IPS-18c (cell line): ENCODE results near the gene GPR89A.
"Not testable (repeated sequence)": the region's sequence is repeated elsewhere in the genome, so short reads cannot be mapped to it uniquely, and the experiment has no call there.

Experiments
- H3K4me3 ChIP-seq: 2 replicates; pipeline ENCODE4 v1.7.0; 2013; ENCODE audit warnings: low read depth, mild to moderate bottlenecking, low read length, moderate library complexity; ENCODE audit not compliant: insufficient read depth
- H3K9me3 ChIP-seq: one replicate; pipeline ENCODE4 v1.6.1; 2013; ENCODE audit warnings: mild to moderate bottlenecking, low read length, moderate library complexity; ENCODE audit not compliant: control insufficient read depth, insufficient read depth

Gene GPR89A

DNA sequence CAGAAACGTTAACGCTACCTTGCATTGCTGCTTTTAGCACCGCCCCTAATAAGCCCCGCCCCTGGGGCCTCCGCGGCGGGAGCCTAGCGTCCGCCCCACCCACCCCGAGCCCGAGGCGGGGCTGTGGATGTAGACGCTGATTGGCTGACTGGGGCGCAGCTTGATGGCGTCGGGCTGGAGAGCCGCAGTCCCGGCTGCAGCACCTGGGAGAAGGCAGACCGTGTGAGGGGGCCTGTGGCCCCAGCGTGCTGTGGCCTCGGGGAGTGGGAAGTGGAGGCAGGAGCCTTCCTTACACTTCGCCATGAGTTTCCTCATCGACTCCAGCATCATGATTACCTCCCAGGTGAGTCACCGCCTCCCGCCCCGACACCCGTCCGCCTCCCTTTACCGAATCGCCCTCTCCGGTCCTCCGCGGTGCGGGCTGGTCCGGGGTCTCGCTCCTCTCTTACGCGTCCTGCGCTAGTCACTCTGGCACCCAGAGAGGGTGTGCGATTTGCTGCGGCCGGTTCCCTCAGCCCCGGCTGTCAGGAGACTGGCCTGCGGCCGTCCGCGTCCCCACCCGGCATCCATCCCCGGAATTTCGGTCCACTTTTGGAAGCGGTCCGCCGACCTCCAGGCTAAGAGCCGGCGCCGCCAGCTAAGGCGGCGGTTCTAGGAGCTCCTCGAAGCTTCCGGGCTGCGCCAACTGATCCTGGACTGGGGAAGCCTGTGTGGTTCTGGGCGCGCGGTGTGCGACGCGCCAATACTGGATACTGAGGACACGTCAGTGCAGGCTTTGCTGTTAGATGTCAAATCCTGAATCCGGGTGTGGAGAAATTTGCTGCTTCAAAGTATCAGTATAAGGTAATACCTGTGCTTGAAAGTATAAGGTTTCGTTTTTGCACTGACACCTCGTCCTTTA is at the start of gene GPR89A:
GPR89A (plus strand) TSS at position 156 of the 901 bp plus-strand sequence; CDS start at position 302, 146 bp downstream.
- peak within 1 kb of the TSS; percentile 65 for H3K4me3 ChIP-seq
- not testable (repeated sequence) for H3K9me3 ChIP-seq

DNA sequence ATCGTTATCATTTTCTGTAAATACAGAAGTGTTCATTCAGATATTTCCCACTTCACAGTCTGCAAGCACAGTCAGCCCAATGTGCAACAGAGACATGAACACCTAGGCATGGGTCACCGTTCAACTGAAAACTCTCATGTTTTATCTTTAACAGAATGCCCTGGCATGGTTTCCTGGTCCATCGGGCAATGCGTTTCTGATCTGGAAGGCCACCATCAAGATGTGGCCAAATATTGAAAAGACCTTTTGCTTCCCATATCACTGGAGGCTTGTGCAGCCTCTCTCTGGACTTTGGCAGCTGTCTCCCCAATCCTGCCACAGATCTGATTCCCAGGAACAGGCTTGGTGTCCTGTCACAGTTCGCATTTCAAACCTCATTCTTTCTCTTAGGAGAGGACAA is 21.0 kb upstream of the GPR89A start:
- H3K9me3 ChIP-seq, H3K4me3 ChIP-seq: not testable (repeated sequence)

DNA sequence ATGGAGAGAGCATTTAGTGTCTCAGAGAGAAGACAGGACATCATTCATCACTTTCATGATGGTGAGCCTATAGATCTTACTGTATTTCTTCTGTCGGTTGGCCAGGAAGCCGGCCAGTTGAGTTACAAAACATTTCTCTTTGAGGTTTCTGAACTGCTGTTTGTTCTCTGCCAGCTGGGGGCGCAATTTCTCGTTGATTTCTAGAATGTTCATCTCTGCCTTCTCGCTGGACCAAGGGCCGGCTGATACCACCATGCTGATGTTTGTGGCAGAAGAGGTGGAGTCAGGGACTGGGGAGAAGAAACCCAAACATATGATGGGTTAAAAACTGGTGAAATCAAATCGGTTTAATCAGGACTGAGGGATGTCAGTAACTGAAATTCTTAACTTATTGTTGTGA is 17.0 kb upstream of the GPR89A start:
- H3K9me3 ChIP-seq: not testable (repeated sequence)

DNA sequence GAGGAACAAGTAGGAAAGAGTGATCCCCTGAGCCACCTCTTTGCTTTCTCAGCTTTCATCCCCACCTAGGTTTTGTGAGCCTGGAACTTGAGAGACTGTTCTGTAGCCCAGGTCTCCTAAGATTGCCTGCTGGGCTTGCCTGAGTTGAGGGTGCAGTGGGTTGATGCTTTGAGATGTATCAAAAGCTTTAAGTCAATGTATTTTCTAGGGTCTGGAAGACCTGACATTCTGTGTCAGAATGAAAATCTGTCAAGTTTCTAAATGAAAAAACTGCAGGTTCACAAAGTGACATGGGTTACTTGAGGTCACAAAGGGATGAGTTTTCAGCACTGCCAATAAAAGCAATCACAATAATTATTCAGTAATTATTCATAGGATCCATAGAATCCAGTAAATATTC is 15.4 kb upstream of the GPR89A start:
- not testable (repeated sequence) for H3K9me3 ChIP-seq, H3K4me3 ChIP-seq

More for the DNA sequence above, 17.0 kb upstream of the GPR89A start:
- H3K4me3 ChIP-seq: not testable (repeated sequence)

DNA sequence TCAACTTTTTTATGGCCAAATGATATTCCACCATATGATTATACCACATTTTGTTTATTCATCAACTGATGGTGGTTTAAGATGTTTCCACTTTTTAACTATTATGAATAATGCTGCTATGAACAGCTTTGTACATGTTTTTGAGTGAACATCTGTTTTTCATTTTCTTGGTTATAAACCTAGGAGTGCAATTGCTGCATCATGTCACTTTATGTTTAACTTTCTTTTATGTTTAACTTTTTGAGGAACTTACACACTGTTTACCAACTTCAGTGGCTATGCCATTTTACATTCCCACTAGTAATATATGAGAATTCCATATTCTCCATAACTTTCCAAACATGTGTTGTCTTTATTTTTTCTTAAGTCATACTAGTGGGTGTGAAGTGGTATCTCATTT is 12.4 kb upstream of the GPR89A start:
- not testable (repeated sequence) for H3K9me3 ChIP-seq, H3K4me3 ChIP-seq

DNA sequence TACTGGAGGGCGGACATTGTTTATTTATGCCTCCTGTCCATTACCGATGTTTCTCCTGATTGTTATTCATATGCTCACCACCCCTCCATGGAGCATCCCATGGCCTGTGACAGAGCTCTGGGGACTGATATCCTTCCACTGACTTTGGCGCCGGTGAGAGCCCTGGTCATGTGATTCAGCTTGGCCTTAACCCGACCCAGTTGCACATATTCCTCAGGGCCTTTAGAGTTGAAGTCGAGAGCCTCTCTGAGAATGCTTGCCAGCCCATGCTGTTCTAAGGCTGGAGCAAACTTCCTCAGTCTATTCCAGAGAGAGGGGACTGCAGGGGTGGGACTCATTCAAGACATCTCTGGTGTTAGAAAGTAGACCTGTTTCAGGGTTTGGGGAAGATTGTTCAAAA is 11.6 kb upstream of the GPR89A start:
- not testable (repeated sequence) for H3K9me3 ChIP-seq, H3K4me3 ChIP-seq

DNA sequence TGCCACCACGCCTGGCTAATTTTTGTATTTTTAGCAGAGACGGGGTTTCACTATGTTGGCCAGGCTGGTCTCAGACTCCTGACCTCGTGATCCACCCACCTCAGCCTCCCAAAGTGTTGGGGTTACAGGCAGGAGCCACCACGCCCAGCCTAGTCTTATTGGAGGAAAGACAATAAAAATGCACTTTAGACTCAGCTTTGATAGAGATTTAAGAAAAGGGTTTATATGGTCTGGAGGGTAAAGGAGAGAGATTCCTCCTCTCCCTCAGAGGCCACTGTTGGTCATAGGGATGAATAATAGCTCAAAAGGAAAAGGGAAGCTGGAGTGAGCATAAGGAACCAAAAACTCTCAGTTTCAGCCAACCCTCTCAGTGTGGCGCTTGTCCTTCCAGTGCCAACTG is 8.4 kb upstream of the GPR89A start:
- not testable (repeated sequence) for H3K9me3 ChIP-seq, H3K4me3 ChIP-seq

DNA sequence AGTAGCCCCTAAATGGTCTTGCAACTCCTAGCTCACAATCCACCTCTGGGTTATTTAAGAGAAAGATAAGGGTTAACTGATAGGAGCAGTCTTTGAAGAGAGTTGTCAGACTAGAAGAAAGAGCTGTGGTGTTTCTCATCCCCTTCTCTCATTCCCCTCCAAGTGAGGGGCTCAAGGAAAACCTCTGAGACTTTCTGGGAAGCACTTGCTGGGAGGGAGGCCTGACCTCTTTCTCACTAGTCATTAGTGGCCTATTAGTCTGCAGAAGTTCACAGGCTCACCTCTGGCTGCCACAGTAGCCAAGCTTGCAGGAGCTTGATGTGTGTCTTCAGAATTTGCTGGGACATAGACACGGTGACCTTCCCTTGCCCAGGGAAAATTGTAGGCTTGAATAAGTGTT is 6.2 kb upstream of the GPR89A start:
- no peak overlapping the region for H3K4me3 ChIP-seq
- H3K9me3 ChIP-seq: no peaks in the 10 kb centered on the region

DNA sequence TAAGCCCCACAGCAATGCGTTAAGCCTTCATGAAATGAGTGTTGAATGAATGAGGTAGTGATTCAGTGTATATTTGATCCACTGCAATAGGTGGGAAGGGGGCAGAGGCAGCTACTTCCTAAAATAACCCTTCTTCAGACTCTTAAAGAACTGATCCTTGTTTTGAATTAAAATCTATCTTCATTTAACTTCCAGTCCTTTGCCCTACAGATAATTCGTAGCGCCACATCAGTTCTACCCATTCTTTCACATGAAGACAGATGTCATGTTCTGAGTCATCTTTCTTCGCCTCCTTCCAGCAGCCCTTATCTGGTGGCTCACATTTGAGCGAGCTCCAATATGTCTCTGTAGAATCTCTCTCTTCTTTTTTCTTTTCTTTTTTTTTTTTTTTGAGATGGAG is 948 bp upstream of the GPR89A start:
- H3K4me3 ChIP-seq, H3K9me3 ChIP-seq: not testable (repeated sequence)

DNA sequence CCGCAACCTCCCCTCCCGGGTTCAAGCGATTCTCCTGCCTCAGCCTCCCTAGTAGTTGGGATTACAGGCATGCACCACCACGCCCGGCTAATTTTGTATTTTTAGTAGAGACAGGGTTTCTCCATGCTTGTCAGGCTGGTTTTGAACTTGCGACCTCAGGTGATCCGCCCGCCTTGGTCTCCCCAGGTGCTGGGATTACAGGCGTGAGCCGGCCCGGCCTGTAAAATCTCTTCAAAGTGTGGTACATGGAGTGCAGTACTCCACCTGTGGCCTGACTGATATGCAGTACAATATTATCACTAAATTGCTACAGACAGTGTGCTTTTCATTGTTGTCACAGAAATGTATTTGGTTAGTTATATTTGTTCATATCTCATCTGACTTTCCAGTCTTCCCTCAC is 499 bp upstream of the GPR89A start:
- not testable (repeated sequence) for H3K4me3 ChIP-seq, H3K9me3 ChIP-seq

DNA sequence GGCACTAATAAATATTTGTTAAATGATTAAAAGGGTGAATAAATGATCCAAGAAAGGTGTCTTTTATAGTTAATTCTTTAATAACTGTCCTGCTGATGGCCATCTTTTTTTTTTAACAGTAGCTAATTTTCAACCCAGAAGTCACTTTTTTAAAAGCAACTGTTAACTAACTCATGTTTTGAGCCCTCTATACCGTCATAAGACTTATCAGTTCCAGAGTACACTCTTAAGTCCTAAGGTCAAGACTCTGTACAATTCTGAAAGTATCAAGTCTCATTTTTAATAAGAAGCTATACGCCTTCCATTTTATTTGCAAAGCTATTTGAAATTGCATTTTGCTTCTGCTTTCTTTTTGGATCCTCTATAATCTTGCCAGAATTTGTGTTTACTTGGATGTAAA is 3.0 kb downstream of the GPR89A start:
- not testable (repeated sequence) for H3K4me3 ChIP-seq, H3K9me3 ChIP-seq

DNA sequence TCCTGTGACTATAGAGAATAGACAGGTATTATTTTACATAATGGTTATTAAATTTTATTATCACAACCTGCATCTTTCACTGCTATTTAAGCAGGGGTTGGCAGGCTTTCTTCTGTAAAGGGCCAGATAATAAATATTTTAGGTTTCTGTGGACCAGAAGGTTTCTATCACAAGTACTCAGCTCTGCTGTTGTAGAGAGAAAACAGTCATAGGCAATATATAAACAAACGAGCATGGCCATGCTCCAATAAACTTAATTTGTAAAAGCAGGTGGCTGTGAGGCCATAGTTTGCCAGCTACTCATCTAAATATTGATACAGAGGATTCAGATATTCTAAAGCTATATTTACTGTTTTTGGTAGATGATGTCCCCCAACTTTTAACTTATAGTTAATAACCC is 12.3 kb downstream of the GPR89A start:
- not testable (repeated sequence) for H3K4me3 ChIP-seq, H3K9me3 ChIP-seq

DNA sequence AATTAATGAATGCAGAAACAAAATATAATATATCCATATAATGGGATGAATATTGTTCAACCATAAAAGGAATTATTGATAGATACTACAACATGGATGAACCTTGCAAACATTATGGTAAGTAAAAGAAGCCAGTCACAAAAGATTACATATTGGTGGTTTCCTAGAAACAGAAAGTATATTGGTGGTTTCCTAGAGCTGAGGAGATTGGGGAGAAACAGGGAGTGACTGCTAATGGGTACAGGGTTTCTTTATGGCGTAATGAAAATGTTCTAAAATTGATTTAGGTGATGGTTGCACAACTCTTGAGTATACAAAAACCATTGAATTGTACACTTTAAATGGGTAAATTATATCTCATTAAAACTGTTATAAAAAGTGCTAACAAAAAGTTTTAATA is 14.4 kb downstream of the GPR89A start:
- H3K9me3 ChIP-seq, H3K4me3 ChIP-seq: not testable (repeated sequence)

DNA sequence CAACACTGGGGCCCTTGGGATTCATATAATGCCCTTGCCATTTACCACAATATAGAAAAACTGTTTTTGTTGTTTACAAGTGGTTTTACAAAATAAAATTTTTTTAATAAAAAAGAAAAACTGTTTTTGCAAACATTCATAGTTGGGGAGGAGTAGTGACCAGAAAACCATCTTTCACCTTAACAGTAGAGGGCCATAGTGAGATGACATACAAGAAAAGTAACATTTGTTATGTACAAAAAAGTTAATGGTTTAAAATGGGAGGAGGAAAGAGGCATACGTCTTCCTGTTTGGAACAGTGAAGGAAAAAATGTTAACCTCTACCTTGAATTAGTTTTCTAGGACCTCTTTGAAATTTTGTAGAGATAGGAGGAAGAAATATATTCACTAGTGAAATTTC is 28.4 kb downstream of the GPR89A start:
- not testable (repeated sequence) for H3K4me3 ChIP-seq, H3K9me3 ChIP-seq

DNA sequence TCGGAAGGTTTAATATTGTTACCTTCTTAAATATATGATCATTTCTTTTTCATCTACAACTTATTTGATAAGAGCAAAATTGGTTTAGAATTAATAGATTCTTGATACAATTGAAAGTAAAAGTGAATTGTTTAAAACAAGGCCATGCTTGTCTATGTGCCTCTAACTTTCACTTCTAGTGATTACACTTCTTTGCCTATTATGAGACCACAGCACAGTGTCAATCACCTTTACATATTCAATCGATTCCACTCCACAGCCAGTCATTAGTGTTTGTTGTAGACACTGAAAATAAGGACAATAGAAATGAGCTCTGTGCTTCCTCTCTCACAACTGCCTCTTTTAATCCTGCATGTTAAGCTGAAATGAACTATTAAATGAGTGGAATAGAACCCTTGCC is 34.1 kb downstream of the GPR89A start:
- H3K4me3 ChIP-seq, H3K9me3 ChIP-seq: not testable (repeated sequence)

DNA sequence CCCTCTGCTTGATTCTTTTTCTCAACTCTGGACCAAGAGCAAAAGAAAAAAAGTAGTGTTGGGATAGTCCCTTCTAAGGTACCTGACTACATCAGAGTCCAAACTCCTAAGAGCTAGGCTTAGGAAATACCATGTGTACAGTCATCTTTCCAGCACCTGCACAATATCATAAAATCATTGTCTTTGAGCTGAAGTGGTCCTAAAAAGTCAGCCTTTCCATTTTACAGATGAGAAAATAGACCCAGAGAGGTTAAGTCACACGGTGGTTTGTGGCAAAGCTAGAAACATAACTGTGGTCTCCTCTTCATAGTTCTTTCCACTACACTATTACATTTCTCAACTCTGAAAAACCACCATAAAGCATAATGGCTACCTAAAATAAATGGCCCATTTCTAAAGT is 36.2 kb downstream of the GPR89A start:
- H3K4me3 ChIP-seq, H3K9me3 ChIP-seq: not testable (repeated sequence)

DNA sequence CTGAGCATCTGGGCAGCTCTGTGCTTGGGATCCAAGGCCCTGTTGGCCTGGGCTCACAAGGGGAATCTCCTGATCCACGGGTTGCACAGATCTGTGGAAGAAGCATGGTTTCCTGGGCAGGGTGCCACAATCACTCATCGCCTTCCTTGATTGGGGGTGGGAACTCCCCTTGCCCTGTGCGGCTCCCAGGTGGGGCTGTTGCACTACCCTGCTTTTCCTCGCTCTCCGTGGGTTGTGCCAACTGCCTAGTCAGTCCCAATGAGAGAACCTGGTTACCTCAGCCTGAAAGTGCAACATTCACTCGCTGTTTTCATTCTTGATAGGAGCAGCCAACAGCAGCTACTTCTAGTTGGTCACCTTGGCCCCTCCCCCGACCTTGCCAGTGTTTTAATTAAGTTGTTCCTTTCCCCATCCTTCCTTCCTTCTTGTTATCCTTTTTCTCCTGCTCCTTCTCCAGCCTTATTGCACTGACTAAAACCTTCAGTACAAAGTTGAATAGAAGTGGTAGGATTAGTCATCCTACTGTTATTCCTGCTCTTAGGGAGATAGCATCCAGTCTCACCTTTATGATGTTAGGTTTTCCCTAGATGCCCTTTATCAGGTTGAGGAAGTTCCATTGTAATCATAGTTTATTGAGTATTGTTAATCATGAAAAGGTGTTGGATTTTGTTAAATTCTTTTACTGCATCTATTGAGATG is 48.6 kb downstream of the GPR89A start:
- not testable (repeated sequence) for H3K4me3 ChIP-seq, H3K9me3 ChIP-seq

DNA sequence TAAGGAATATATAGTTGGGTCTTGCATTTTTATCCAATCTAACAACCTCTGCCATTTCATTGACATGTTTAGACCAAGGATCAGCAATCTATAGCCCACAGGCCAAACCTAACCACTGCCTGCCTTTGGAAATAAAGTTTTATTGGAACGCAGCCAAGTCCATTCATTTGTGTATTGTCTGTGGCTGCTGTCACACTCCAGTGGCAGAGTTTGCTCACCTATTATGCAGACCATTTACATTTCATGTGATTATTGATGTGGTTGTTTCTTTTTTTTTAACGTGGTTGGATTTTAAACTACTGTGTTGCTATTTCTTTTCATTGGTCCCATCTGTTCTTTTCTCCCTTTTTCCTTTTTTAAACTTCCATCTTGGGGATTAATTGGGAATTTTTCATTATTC is 54.7 kb downstream of the GPR89A start:
- not testable (repeated sequence) for H3K9me3 ChIP-seq, H3K4me3 ChIP-seq
